RPMI7951 (cell line): ENCODE measurements around the gene COA8. TPM values are rescaled to one million over a fixed set of nuclear protein-coding genes. Genes with fewer than 3 reads are reported as not detected.
A peak's percentile ranks its signal among the peaks of the same experiment; 100 is the strongest.

ENCODE experiments used
- DNase-seq: peaks from one replicate; pipeline ENCODE4 v3.0.0-alpha.2; 2012; ENCODE audit warnings: low read depth
- total RNA-seq: library from RNA; depleted of rRNA; stranded (reverse); fragments of >200 nt; shearing (Covaris generic); gene quantifications from 2 replicates; pipeline ENCODE4 v1.2.3, GENCODE V29; 2014; rRNA removed

COA8 gene
- total RNA-seq, 1 experiment from 2014 or later = 28.4 TPM

- DNase-seq = no peak
Observed at GRCh38 chr14:103623308-103623707, 60.5 kb downstream of the COA8 start.

- no peak for DNase-seq
Observed at GRCh38 chr14:103623883-103624482, 61.2 kb downstream of the COA8 start.

GRCh38 chr14:103624860-103625259 lies 62.1 kb downstream of the COA8 start:
- DNase-seq = peak; percentile 81

GRCh38 chr14:103625356-103626095 lies 62.8 kb downstream of the COA8 start:
- no peak for DNase-seq

- DNase-seq = no peak
Observed at GRCh38 chr14:103626146-103626850, 63.5 kb downstream of the COA8 start.

- DNase-seq = no peak
Observed at GRCh38 chr14:103627073-103628025, 64.6 kb downstream of the COA8 start.

- peak; percentile 78 for DNase-seq
Observed at GRCh38 chr14:103628221-103628683, 65.5 kb downstream of the COA8 start.

GRCh38 chr14:103628684-103629502 lies 66.1 kb downstream of the COA8 start, which contains the start of gene KLC1:
Gene KLC1 (plus strand): TSS chr14:103629211. CDS start chr14:103654565, 25,354 bp downstream.
- peak; percentile 59 for DNase-seq

- peak; percentile 27 for DNase-seq
Observed at GRCh38 chr14:103629503-103630121, 66.9 kb downstream of the COA8 start.

- no peak for DNase-seq
Observed at GRCh38 chr14:103630364-103631108, 67.8 kb downstream of the COA8 start.

- no peak for DNase-seq
Observed at GRCh38 chr14:103633391-103633790, 70.6 kb downstream of the COA8 start.

- DNase-seq = no peak
Observed at GRCh38 chr14:103634156-103634555, 71.4 kb downstream of the COA8 start.

GRCh38 chr14:103638594-103638993 lies 75.8 kb downstream of the COA8 start:
- no peak for DNase-seq

Other genes starting within 250 kb of the COA8 start
- 103 and 123 TPM in 2 replicates for gene EIF5, start 228.7 kb upstream of the COA8 start, total RNA-seq
- gene MARK3, start 177.5 kb upstream of the COA8 start, total RNA-seq = 45.9 and 61.9 TPM in 2 replicates
- 8.8 and 18.3 TPM in 2 replicates for gene CKB, start 40.1 kb upstream of the COA8 start, total RNA-seq
- gene TRMT61A, start 33.8 kb upstream of the COA8 start, total RNA-seq = 3.8 and 5.3 TPM in 2 replicates
- 16.0 and 17.9 TPM in 2 replicates for gene BAG5, start 303 bp upstream of the COA8 start, total RNA-seq
- 89.5 and 118 TPM in 2 replicates for gene KLC1, start 66.3 kb downstream of the COA8 start, total RNA-seq
- gene XRCC3, start 152.5 kb downstream of the COA8 start, total RNA-seq = 14.5 and 22.4 TPM in 2 replicates
- gene ZFYVE21, start 152.8 kb downstream of the COA8 start, total RNA-seq = 34.5 and 37.0 TPM in 2 replicates